HG02970 (cell line): ENCODE measurements around the gene PTPRG.

Source experiments
- ATAC-seq: cut with Tn5 transposase; IDR thresholded peaks from one replicate; pipeline ENCODE4 v1.9.1; 2021; ENCODE audit warnings: mild to moderate bottlenecking, moderate library complexity, moderate number of reproducible peaks; ENCODE audit not compliant: unreplicated experiment, low FRiP score

The PTPRG gene

GRCh38 chr3:62113092-62113491 is 551.7 kb downstream of the PTPRG start:
- ATAC-seq = no peak

- ATAC-seq = no peak
Observed at GRCh38 chr3:62114763-62115162, 553.4 kb downstream of the PTPRG start.

GRCh38 chr3:62117903-62118548 is 556.7 kb downstream of the PTPRG start:
- no peak for ATAC-seq

- ATAC-seq = no peak
Observed at GRCh38 chr3:62119139-62119538, 557.8 kb downstream of the PTPRG start.

GRCh38 chr3:62122819-62123218 is 561.4 kb downstream of the PTPRG start:
- no peak for ATAC-seq

GRCh38 chr3:62125380-62125779 is 564.0 kb downstream of the PTPRG start:
- no peak for ATAC-seq

GRCh38 chr3:62127116-62127515 is 565.7 kb downstream of the PTPRG start:
- ATAC-seq = no peak

GRCh38 chr3:62128051-62128450 is 566.7 kb downstream of the PTPRG start:
- no peak for ATAC-seq

GRCh38 chr3:62128681-62129080 is 567.3 kb downstream of the PTPRG start:
- ATAC-seq = no peak

GRCh38 chr3:62131050-62131449 is 569.7 kb downstream of the PTPRG start:
- ATAC-seq = no peak

GRCh38 chr3:62131620-62132019 is 570.2 kb downstream of the PTPRG start:
- no peak for ATAC-seq

- ATAC-seq = no peak
Observed at GRCh38 chr3:62132027-62132602, 570.7 kb downstream of the PTPRG start.

- ATAC-seq = no peak
Observed at GRCh38 chr3:62133015-62133414, 571.6 kb downstream of the PTPRG start.

GRCh38 chr3:62134061-62134496 is 572.7 kb downstream of the PTPRG start:
- ATAC-seq = no peak

- ATAC-seq = no peak
Observed at GRCh38 chr3:62135741-62136140, 574.4 kb downstream of the PTPRG start.

GRCh38 chr3:62139957-62140356 is 578.6 kb downstream of the PTPRG start:
- ATAC-seq = no peak

GRCh38 chr3:62142331-62143085 is 581.1 kb downstream of the PTPRG start:
- ATAC-seq = no peak

GRCh38 chr3:62143843-62144450 is 582.6 kb downstream of the PTPRG start:
- no peak for ATAC-seq

- ATAC-seq = no peak
Observed at GRCh38 chr3:62144482-62144881, 583.1 kb downstream of the PTPRG start.

- no peak for ATAC-seq
Observed at GRCh38 chr3:62145086-62145757, 583.9 kb downstream of the PTPRG start.

GRCh38 chr3:62149539-62149938 is 588.2 kb downstream of the PTPRG start:
- ATAC-seq = no peak
